Stimulated activated CD8-positive, alpha-beta memory T cell treated with anti-CD3 and anti-CD28 coated beads, Interleukin-4, amount 100 ng/mL, for 48 hours (primary cell): ENCODE results near the gene PRTFDC1.
A peak's percentile ranks its signal among the peaks of the same experiment; 100 is the strongest.
"Not testable (repeated sequence)": the region's sequence is repeated elsewhere in the genome, so short reads cannot be mapped to it uniquely, and the experiment has no call there.

Experiments
- DNase-seq: peaks from one replicate; pipeline ENCODE4 v3.0.0-alpha.2; 2020

PRTFDC1 gene

GRCh38 chr10:24965051-24965450, 12.6 kb upstream of the PRTFDC1 start:
- DNase-seq: no peak

- no peak for DNase-seq
Measured at GRCh38 chr10:24963521-24964041, 11.2 kb upstream of the PRTFDC1 start.

GRCh38 chr10:24962995-24963394, 10.6 kb upstream of the PRTFDC1 start:
- DNase-seq: no peak

GRCh38 chr10:24961582-24961981, 9.2 kb upstream of the PRTFDC1 start:
- no peak for DNase-seq

- DNase-seq: no peak
Measured at GRCh38 chr10:24959382-24959730, 7.0 kb upstream of the PRTFDC1 start.

GRCh38 chr10:24958721-24959381, 6.4 kb upstream of the PRTFDC1 start:
- no peak for DNase-seq

GRCh38 chr10:24958091-24958720, 5.8 kb upstream of the PRTFDC1 start:
- no peak for DNase-seq

- DNase-seq: not testable (repeated sequence)
Measured at GRCh38 chr10:24957624-24958051, 5.2 kb upstream of the PRTFDC1 start.

GRCh38 chr10:24953675-24954074, 1.3 kb upstream of the PRTFDC1 start:
- no peak for DNase-seq

GRCh38 chr10:24952707-24953645, 570 bp upstream of the PRTFDC1 start:
- peak; percentile 59 for DNase-seq

GRCh38 chr10:24951201-24952142, 934 bp downstream of the PRTFDC1 start:
- DNase-seq: peak; percentile 50

GRCh38 chr10:24950439-24950838, 2.0 kb downstream of the PRTFDC1 start:
- DNase-seq: no peak

GRCh38 chr10:24949616-24950015, 2.8 kb downstream of the PRTFDC1 start:
- DNase-seq: no peak

- DNase-seq: no peak
Measured at GRCh38 chr10:24947304-24948097, 4.9 kb downstream of the PRTFDC1 start.

GRCh38 chr10:24944512-24945255, 7.7 kb downstream of the PRTFDC1 start:
- DNase-seq: no peak

- no peak for DNase-seq
Measured at GRCh38 chr10:24938525-24938924, 13.9 kb downstream of the PRTFDC1 start.

- DNase-seq: no peak
Measured at GRCh38 chr10:24938076-24938475, 14.3 kb downstream of the PRTFDC1 start.

- DNase-seq: no peak
Measured at GRCh38 chr10:24935504-24936292, 16.7 kb downstream of the PRTFDC1 start.

- no peak for DNase-seq
Measured at GRCh38 chr10:24931236-24931635, 21.2 kb downstream of the PRTFDC1 start.

- DNase-seq: no peak
Measured at GRCh38 chr10:24930427-24930826, 22.0 kb downstream of the PRTFDC1 start.
